GM15510 (cell line): Measurements from ENCODE around the gene ATG4D.

Source experiments
- POLR2A ChIP-seq: IDR thresholded peaks from 3 replicates; pipeline ENCODE4 v1.6.1; 2011; ENCODE audit warnings: borderline replicate concordance; ENCODE audit not compliant: insufficient read length; ENCODE audit errors: extremely low read depth

The ATG4D gene

DNA sequence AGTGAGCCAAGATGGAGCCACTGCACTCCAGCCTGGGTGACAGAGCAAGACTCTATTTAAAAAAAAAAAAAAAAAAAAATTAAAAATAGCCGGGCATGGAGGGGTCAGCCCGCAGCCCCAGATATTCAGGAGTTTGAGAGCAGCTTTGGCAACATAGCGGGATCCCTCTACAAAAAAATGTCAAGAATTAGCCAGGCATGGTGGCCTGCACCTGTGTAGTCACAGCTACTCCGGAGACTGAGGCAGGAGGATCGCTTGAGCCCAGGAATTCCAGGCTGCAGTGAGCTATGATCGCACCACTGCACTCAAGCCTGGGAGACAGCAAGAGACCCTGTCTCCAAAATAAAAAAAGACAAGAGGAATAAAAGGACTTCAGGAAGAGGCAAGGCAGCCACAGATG lies 42.7 kb downstream of the ATG4D start:
- TF ChIP-seq POLR2A = no peak

DNA sequence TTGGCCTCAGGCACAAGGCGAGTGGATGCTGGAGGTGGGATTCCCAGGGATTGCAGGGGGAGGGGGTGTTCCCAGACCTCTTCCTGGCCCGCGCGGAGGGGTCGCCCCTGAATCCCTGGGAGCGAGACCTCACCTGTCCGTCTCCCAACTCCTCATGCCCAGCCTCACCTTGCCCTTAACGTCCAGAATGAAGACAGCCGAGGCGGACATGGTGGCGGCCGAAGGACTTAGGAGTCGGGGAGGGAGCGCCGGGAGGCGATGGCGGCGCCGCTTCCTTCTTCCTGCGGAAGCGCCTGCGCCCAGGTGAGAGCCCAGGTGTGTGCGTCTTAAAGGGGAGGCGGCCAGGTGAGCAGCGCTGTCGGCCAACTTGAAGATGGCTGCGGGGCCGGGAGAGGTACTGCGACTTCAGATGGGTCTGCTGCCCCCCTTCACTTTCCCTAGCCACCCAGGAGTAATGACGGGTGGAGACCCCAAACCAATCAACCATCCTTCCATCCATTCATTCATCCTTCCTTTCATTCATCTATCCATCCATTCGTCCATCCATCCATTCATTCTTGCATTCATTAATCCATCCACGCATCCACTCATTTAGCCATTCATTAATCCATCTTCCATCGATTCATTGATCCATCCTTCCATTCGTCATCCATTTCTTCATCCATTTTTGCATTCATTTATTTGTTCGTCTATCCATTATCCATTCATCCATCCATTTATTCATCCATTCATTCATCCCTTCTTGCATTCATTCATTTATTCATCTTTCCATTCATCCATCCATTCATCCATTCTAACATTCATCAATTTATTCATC lies 43.5 kb downstream of the ATG4D start, which contains the start of gene AP1M2:
AP1M2 (minus strand) TSS at position 291 of the 817 bp plus-strand sequence; CDS start at position 210, 81 bp downstream.
- no peak for TF ChIP-seq POLR2A

DNA sequence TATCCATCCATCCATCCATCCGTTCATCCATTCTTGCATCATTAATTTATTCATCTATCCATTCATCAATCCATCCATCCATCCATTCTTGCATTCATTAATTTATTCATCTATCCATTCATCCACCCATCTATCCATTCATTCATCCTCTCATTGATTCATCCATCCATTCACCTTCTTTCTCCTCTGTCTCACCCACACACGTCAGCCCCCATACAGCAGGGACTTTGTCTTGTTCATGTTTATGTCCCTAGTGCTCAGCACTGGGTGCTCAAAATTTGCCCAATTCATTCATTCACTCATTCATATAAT lies 44.1 kb downstream of the ATG4D start:
- TF ChIP-seq POLR2A = no peak

DNA sequence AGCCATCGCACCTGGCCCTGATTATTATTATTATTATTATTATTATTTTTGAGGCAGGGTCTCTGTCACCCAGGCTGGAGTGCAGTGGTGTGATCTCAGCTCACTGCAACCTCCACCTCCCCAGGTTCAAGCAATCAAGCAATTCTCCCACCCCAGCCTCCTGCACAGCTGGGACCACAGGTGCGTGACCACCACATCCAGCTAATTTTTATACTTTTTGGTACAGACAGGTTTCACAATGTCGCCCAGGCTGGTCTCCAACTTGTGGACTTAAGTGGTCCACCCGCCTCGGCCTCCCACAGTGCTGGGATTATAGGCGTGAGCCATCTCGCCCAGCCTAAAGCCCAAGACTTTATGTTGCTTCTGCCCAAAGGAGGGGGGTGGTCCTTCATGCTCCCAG lies 49.4 kb downstream of the ATG4D start:
- TF ChIP-seq POLR2A = no peak

DNA sequence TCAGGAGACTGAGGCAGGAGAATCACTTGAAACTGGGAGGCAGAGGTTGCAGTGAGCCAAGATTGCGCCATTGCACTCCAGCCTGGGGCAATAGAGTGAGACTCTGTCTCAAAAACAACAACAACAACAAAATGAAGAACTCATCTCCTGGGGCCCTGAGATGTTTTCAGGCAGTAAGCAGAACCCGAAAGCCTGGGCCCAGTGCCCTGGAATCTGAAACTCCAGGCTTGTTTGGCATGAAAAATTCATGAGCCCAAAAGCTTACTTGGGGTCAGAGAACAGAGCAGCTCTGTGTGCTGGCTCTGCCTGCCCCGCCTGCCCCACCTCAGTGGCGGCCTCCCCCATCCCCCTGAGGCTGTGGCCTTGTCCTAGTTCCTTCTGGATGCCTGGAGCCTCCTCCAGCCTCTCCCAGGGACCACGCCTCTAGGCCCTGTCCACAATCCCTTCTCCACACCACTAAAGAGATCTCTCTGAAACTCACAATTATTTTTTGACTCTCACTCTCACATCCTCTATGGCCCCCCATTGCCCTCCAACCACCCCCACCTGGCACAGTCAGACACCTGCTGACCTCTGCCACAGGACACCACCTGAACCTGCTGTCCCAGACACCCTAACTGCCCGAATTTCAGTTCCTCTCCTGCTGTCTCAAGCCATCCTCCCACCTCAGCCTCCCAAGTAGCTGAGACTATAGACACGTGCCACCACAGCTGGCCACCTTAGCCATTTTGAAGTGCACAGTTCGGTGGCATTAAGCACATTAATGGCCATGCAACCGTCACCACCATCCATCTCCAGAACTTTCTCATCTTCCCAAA lies 50.3 kb downstream of the ATG4D start:
- TF ChIP-seq POLR2A = no peak

DNA sequence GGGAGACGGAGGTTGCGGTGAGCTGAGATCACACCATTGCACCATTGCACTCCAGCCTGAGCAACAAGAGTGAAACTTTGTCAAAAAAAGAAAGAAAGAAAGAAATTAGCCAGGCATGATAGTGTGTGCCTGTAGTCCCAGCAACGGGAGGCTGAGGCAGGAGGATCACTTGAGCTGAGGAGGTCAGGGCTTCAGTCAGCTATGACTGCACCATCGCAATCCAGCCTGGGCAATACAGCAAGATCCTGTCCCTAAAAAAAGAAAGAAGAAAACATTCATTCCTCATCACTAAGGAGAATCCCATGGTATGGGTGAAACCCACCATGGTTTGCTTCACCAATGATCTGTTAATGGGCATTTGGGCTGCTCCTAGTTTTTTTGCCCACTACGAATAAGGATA lies 56.4 kb downstream of the ATG4D start:
- TF ChIP-seq POLR2A = no peak

DNA sequence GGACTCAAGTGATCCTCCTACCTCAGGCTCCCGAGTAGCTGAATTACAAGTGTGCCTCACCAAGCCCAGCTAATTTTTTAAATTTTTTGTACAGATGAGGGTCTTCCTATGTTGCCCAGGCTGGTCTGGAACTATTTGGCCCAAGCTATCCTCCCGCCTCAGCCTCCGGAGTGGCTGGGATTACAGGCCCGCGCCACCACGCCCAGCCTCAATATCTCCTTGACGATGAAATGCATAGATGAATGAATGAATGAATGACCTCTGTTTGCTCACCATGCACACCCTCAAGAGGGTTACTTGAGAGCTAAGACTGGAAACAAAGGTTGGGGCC lies 58.3 kb downstream of the ATG4D start:
- TF ChIP-seq POLR2A = no peak

DNA sequence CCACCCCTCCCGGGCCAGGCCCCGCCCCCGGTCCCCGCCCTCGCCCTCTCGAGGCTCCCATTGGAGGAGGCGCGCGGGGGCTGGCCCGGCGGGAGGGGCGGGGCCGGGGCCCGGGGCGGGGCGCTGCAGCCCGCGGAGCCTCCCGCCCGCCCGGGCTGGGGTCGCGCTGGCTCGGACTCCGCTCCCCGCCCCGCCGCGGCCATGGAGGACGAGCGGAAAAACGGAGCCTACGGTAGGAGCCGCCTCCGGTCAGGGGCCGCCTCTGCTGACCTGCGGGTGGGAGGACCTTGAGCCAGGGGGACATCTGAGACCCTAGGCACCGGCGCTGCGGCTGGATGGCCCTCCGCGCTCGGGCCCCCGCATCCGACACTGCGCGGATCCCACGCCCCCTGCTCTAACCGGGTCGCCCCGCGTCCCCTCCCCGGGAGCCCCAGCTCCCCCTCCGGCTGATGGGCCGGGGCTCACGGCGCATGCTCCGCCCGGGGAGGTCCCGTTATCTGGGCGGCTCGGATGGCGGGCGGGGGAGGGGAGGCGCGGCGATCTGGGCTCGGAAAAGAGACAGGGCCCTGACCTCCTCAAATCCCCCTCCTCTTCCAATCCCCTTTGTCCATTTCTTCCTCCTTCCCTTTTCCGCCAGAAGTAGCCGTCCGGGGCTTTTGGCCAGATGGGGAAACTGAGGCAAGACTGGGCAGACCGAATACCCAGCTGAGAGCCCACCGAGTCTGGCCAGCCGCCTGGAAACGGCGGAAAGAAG lies 58.8 kb downstream of the ATG4D start:
- peak; percentile 69 for TF ChIP-seq POLR2A
